GM12864 (cell line): ENCODE data around the gene SYNRG.
A peak's percentile ranks its signal among the peaks of the same experiment; 100 is the strongest.
"Not testable (repeated sequence)": the region's sequence is repeated elsewhere in the genome, so short reads cannot be mapped to it uniquely, and the experiment has no call there.

Source experiments
- DNase-seq: peaks from one replicate; pipeline ENCODE4 v3.0.0-alpha.2; 2011; ENCODE audit warnings: low read depth
- H3K4me3 ChIP-seq: 2 replicates; pipeline ENCODE4 v1.5.1; 2011; ENCODE audit warnings: mild to moderate bottlenecking, low read depth, low read length, control low read depth
- TF ChIP-seq, protein P1 (sequence below): IDR thresholded peaks from 2 replicates; pipeline ENCODE4 v1.5.1; 2011; ENCODE audit warnings: low read depth, mild to moderate bottlenecking, moderate library complexity, low read length, control low read depth, inconsistent platforms; ENCODE audit errors: missing control alignments

The SYNRG gene

DNA sequence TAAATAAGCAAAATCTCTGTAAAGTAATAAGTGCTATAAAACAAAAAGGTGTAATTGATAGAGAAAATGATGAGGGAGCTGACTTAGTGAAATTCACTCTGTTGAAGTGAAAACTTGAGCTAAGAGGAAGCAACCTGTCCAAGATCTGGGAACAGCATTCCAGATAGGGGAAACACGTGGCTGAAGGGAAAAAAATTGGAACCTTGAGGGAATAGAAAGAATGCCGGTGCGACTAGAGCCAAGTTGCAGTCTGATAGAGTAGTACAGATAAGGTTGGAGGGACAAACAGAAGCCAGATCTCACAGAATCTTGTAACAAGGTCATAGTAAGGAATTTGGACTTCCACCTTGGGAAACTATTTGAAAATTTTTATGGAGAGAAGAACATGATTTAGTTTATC, 34.7 kb upstream of the SYNRG start:
- H3K4me3 ChIP-seq = peak overlapping the region; percentile 95; the same call in 1 of the 2 replicates
- TF ChIP-seq, protein P1, sequence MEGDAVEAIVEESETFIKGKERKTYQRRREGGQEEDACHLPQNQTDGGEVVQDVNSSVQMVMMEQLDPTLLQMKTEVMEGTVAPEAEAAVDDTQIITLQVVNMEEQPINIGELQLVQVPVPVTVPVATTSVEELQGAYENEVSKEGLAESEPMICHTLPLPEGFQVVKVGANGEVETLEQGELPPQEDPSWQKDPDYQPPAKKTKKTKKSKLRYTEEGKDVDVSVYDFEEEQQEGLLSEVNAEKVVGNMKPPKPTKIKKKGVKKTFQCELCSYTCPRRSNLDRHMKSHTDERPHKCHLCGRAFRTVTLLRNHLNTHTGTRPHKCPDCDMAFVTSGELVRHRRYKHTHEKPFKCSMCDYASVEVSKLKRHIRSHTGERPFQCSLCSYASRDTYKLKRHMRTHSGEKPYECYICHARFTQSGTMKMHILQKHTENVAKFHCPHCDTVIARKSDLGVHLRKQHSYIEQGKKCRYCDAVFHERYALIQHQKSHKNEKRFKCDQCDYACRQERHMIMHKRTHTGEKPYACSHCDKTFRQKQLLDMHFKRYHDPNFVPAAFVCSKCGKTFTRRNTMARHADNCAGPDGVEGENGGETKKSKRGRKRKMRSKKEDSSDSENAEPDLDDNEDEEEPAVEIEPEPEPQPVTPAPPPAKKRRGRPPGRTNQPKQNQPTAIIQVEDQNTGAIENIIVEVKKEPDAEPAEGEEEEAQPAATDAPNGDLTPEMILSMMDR = no peak
- no peak for DNase-seq

DNA sequence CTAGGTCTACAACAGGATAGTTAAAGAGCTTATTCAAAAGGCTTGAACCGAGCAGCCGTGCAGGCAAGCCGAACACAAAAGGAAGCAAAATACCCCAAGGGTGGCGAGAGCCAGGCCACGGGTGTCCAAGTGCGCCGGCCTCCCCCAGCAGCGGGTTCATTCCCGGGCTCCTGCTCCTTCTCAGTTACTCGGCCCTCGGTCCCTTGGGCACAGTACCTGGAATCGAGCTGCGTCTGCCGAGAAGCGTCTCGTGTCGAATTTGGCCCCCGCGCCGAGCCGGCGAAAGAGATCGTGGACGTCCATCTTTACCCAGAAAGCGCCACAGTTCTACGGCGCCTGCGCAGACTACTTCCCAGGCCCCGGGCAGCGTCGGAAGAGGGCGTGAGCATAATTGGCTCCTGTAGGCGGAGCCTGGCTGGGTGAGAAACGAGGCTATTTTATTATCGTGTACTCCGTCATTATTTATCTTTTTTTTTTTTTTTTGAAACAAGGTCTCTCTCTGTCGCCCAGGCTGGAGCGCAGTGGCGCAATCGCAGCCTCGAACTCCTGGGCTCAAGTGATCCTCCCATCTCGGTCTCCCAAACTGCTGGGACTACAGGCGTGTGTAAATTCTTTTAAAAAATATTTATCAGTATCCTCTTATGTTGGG, 34.0 kb upstream of the SYNRG start, which contains the start of gene DDX52:
DDX52 (minus strand) TSS at position 329 of the 649 bp plus-strand sequence; CDS start at position 303, 26 bp downstream.
- TF ChIP-seq, protein P1 = no peak
- H3K4me3 ChIP-seq = peak within 1 kb of the TSS; percentile 95

GRCh38 chr17:37642681-37643080, 33.5 kb upstream of the SYNRG start:
- DNase-seq = no peak
- peak overlapping the region; percentile 95 for H3K4me3 ChIP-seq
- TF ChIP-seq, protein P1 = no peak

More for the DNA sequence above, 34.0 kb upstream of the SYNRG start, which contains the start of gene DDX52:
- peak; percentile 65 for DNase-seq

GRCh38 chr17:37640015-37640414, 30.8 kb upstream of the SYNRG start:
- no peak for DNase-seq
- no peak overlapping the region for H3K4me3 ChIP-seq
- TF ChIP-seq, protein P1 = no peak

GRCh38 chr17:37637956-37638355, 28.7 kb upstream of the SYNRG start:
- TF ChIP-seq, protein P1 = no peak
- no peak for DNase-seq
- no peak overlapping the region for H3K4me3 ChIP-seq

GRCh38 chr17:37616430-37616829, 7.2 kb upstream of the SYNRG start:
- H3K4me3 ChIP-seq, DNase-seq: not testable (repeated sequence)

GRCh38 chr17:37614823-37615222, 5.6 kb upstream of the SYNRG start:
- no peak for DNase-seq
- H3K4me3 ChIP-seq = no peak overlapping the region
- TF ChIP-seq, protein P1 = no peak
